HG02943 (cell line): ENCODE results near the gene UHRF1.
"Not testable (repeated sequence)": the region's sequence is repeated elsewhere in the genome, so short reads cannot be mapped to it uniquely, and the experiment has no call there.

ENCODE experiments used
- ATAC-seq: cut with Tn5 transposase; IDR thresholded peaks from one replicate; pipeline ENCODE4 v1.9.1; 2021; ENCODE audit warnings: mild to moderate bottlenecking, low read depth, moderate library complexity; ENCODE audit not compliant: unreplicated experiment

The UHRF1 gene

DNA sequence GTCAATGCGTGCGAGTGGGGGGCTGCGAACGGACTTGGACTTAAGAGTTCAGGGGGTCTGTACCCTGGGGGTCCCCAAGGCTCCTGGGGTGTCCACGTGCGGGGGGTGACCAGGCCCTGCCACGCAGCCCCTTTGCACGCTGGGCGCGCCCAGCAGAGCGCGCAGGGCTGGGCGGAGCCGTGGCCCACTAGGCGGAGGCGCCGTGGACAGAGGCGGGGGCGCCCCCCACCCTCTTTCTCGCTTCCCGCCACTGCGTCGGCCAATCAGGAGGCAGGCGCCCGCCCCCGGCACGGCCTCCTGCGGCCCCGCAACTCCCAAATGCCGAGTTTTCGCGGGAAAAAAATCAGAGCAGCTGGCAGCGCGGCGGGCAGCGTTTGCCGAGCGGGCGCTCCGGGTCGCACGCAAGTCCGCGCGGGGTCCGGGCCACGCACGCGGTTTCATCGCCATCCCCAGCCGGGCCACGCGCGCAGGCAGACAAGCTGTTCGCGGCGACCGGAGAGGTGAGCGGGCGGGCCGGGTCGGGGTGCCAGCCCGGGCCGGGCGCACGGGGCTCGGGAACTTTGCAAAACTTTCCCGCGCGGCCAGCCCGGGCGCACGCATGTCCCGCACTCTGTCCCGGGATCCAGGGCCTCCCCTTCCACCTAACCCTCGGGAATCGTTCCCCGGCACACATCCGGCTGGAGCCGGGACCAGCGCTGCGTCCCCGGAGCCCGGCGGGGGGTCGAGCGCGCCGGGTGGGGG, at the start of gene UHRF1:
UHRF1 (plus strand) TSS at position 346 of the 741 bp plus-strand sequence. CDS start 1,385 bp downstream, outside the sequence.
- ATAC-seq: peak; percentile 6

GRCh38 chr19:4859697-4860096, 49.6 kb upstream of the UHRF1 start:
- ATAC-seq: no peak

GRCh38 chr19:4861147-4861546, 48.2 kb upstream of the UHRF1 start:
- ATAC-seq: no peak

- ATAC-seq: no peak
Measured at GRCh38 chr19:4866595-4867424, 42.5 kb upstream of the UHRF1 start.

DNA sequence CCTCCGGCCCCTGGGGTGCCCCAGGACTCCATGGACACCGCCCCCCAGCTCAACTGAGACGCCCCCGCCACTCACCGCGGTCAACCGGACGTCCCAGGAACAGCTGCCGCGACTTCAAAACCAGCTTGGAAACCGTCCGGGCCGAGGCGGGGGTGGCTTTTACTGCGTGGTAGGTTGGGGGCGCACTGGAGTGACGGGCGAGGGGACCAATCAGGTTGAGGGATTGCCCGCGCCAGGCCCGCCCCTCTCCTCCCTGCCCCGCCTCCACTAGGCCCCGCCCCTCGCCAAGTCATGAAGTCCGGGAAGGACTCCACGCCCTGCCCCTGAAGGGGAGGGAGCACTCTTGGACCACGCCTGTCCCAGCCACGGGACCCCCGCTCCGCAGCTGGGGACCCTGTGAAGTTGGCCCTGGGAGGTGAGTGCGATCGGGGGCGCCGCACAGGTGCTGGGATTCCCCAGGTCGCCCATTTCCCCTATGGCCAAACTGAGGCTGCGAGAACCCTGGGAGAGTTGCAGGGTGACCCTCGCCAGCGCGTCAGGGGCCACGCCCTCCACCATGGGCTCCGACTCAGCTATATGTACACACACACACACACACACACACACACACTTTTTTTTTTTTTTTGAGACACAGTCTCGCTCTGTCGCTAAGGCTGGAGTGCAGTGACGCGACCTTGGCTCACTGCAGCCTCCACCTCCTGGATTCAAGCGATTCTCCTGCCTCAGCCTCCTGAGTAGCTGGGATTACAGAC, 41.6 kb upstream of the UHRF1 start, which contains the start of gene PLIN3:
PLIN3 (minus strand) TSS at position 134 of the 752 bp plus-strand sequence. CDS start 6,273 bp downstream, outside the sequence.
- peak; percentile 67 for ATAC-seq

DNA sequence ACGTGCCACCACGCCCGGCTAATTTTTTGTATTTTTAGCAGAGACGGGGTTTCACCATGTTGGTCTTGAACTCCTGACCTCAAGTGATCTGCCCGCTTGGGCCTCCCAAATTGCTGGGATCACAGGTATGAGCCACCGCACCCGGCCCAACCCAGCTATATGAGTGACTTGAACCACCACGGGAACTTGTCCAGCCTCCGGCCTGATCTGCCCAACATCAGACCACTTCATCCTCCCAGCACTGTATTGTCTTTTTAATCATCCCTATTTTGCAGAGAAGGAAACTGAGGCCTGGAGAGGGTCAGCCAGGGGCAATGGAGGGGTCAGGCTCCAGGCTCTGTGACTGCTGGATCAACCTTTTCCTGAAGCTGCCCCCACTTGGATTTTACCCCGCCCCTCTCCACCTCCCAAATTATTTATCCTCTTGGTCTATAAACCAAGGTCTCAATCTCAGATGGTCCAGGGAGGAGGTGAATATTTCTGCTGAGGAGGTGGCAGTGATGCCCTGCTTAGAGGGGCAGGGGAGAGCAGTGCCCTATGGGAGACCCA, 40.9 kb upstream of the UHRF1 start:
- ATAC-seq: no peak

DNA sequence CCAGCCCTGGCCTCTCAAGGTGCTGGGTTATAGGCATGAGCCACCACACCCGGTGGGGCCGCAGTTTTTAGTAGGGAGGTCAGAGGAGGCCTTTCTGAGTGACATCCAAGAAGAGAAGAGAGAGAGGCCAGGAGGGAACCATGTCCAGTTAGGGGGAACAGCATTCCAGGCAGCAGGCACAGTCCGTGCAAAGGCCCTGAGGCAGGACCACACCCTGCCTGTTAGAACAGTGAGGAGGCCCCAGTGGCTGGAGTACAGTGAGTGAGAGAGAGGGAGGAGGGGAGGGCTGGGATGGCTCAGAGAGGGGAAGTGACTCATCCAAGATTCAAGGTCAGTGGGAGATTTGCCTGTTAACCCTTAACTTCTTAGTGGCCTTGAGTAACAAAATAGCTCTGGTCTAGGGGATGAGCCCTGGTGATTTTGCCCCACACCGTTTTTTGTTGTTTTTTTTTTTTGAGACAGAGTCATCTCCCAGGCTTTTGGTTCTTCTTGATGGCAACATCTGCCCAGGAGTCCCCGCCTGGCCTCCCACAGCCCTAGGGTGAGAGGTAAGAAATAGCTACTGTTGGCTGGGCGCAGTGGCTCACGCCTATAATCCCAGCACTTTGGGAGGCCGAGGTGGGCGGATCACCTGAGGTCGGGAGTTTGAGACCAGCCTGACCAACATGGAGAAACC, 39.1 kb upstream of the UHRF1 start:
- ATAC-seq: no peak

GRCh38 chr19:4871711-4872110, 37.6 kb upstream of the UHRF1 start:
- no peak for ATAC-seq

- no peak for ATAC-seq
Measured at GRCh38 chr19:4873930-4874329, 35.4 kb upstream of the UHRF1 start.

DNA sequence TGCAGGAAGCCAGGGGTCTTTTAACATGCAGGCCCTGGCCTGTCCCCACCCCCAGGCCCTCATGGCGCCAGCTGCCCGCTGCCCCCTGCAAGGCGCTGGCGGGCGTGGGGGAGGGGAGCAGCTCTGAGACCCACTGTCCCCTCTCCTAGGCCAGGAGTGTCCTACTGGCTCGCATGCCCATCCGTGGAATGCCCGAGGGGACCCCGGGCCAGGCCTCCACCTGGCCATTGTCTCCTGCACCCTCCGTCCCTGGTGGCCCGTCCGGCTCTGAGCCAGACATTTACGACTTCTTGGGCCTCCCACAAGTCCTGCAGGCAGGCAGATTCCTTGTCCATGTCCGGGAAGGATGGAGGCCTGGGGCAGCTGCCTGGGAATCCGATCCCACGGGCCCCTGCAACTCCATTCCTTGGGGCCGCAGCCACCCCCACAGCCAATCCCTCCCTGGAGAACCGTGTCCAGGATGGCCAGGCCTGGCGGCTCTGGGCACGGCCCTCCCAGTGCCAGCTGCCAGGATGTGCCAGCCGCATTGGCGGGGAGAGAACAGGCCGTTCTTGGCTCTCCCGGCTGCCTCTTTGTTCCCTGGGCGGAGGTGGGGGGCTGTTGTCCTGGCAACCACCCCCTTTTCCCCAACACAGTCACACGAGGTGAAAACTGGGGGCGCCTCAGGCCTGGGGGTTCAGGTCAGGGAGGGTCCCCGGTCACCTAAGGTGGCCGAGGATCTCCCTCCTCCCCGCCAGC, 31.4 kb upstream of the UHRF1 start:
- ATAC-seq: no peak

GRCh38 chr19:4878491-4878968, 30.8 kb upstream of the UHRF1 start:
- no peak for ATAC-seq

DNA sequence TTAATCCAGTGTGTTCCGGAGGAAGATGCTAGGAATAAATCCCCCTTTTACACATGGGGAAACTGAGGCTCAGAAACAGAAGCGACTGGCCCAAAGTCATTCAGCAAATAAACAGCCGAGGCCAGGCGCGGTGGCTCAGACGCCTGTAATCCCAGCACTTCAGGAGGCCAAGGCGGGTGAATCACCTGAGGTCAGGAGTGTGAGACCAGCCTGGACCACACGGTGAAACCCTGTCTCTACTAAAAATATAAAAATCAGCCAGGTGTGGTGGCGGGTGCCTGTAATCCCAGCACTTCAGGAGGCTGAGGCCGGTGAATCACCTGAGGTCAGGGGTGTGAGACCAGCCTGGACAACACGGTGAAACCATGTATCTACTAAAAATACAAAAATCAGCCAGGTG, 30.3 kb upstream of the UHRF1 start:
- ATAC-seq: no peak

DNA sequence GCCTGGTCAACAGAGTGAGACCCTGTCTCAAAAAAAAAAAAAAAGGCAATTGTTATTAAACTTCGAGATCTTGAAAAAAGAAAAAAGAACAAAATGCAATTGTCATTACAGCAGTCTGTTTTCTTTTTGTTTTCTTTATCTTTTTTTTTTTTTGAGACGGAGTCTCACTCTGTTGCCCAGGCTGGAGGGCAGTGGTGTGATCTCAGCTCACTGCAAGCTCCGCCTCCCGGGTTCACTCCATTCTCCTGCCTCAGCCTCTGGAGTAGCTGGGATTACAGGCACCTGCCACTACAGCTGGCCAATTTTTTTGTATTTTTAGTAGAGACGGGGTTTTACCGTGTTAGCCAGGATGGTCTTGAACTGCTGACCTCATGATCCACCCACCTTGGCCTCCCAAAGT, 26.4 kb upstream of the UHRF1 start:
- ATAC-seq: not testable (repeated sequence)

GRCh38 chr19:4884993-4885392, 24.3 kb upstream of the UHRF1 start:
- ATAC-seq: not testable (repeated sequence)

GRCh38 chr19:4887803-4888202, 21.5 kb upstream of the UHRF1 start:
- ATAC-seq: not testable (repeated sequence)

DNA sequence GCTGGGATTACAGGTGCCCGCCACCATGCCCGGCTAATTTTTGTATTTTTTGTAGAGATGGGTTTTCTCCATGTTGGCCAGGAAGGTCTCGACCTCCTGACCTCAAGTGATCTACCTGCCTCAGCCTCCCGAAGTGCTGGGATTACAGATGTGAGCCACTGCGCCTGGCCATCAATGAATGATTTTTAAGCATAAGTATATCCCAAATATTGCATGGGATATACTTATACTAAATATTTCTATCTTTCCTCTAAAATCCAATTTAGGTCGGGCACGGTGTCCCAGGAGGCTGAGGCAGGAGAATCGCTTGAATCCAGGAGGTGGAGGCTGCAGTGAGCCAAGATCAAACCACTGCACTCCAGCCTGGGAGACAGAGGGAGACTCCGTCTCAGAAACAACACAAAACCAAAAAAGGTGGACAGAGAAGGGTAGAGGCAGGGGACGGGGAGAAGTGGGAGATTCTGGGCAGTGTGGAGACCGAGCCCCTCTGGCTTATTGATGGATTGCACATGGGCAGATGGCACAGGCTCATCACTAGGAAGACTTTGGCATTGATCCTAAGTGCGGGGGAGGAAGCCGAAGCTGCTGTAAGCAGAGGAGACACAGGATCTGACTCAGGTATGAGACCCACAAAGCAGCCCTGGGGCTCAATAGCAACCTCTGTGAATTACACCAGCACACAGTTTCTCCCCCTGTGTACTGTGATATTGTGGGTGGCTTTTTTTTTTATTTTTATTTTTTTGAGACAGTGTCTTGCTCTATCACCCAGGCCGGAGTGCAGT, 20.1 kb upstream of the UHRF1 start:
- ATAC-seq: no peak

GRCh38 chr19:4891066-4891465, 18.2 kb upstream of the UHRF1 start:
- ATAC-seq: no peak

DNA sequence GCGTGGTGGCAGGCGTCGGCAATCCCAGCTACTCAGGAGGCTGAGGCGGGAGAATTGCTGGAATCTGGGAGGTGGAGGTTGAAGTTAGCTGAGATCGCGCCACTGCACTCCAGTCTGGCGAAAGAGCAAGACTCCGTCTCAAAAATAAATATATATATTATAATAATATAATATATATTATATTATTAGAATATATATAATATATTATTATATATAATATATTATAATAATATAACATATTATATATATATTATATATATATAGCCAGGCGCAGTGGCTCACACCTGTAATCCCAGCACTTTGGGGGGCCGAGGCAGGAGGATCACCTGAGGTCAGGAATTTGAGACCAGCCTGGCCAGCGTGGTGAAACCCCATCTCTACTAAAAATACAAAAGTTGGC, 16.3 kb upstream of the UHRF1 start:
- ATAC-seq: not testable (repeated sequence)
